Pancreas (tissue), 10 donors: ENCODE results near the gene TNIK. TPM values are rescaled to one million over a fixed set of nuclear protein-coding genes. Genes with fewer than 3 reads are reported as not detected.

Experiments
- ATAC-seq, 4 donors: fragments of 200-7000 bp; cut with Tn5 transposase; one replicate each; pipeline versions ENCODE4 v1.8.0 to v1.9.1; 2020; ENCODE audit warnings: mild to moderate bottlenecking in 4 of 4, moderate library complexity in 4 of 4
- DNase-seq, 6 donors: peaks; one replicate each; pipeline ENCODE4 v3.0.0-alpha.2; 2020
- FAIRE-seq: peaks from 2 replicates; lab custom pipeline; 2012; peaks lifted over from hg19 to GRCh38; lab: Jason Lieb, UNC
- H3K27ac ChIP-seq, 4 donors: fragments of 200-600 bp; sonication (generic); 1 replicate in 3 of 4; 2 replicates in 1 of 4; pipeline versions ENCODE4 v1.5.0 to v1.8.0; 2020
- H3K27me3 ChIP-seq, 4 donors: fragments of 200-600 bp; one replicate each; pipeline ENCODE4 v1.8.0; 2021
- H3K36me3 ChIP-seq, 3 donors: fragments of 200-600 bp; sonication (generic) in 1 of 3; one replicate each; pipeline versions ENCODE4 v1.5.0 to v1.8.0; 2020 to 2021
- H3K4me1 ChIP-seq, 3 donors: fragments of 200-600 bp; one replicate each; pipeline ENCODE4 v1.8.0; 2021
- H3K4me3 ChIP-seq, 4 donors: fragments of 200-600 bp; sonication (generic) in 2 of 4; one replicate each; pipeline versions ENCODE4 v1.5.0 to v1.8.0; 2020 to 2021
- H3K9me3 ChIP-seq, 4 donors: fragments of 200-600 bp; one replicate each; pipeline ENCODE4 v1.8.0; 2021
- CTCF ChIP-seq, 4 donors: fragments of 200-600 bp; sonication (generic) in 3 of 4; IDR thresholded peaks; one replicate each; pipeline versions ENCODE4 v1.5.0 to v1.8.0; 2021; ENCODE audit warnings: antibody characterized with exemption in 4 of 4
- WGBS, 2 donors: extraction: QIAGEN DNeasy Blood & Tissue Kit; methylation state at CpG; one replicate each; pipeline ENCODE4 v1.1.7; 2013; 5-methylcytosine and 5-hydroxymethylcytosine counted together
- intact Hi-C, 3 donors: fragments of 100-400 bp; cut with DNase I; formaldehyde crosslinking; loops; one replicate each; pipeline versions ENCODE4 v1.11.1 to v1.14.2; 2022
- polyA plus RNA-seq, 2 donors: library from polyadenylated mRNA; stranded (reverse); fragments of 200-250 nt; gene quantifications; one replicate each; pipeline ENCODE4 v1.2.3, GENCODE V29; 2013
- total RNA-seq, 6 donors: library from RNA; stranded (reverse); fragmentation: NEBNext Ultra II Directional in 4 of 6; extraction: Animal tissue kit (Norgen Biotek cat#: 25700) in 4 of 6; gene quantifications; one replicate each; pipeline versions ENCODE4 v1.2.1 to v1.2.4, GENCODE V29; 2021 to 2023
- donor health status: healthy with polysubstance abuse.
- donor health status: DM: no; HTN: no; CAD: no; lungs with moderate emphysema.
- donor health status: DM: no; HTN: no; CAD: no.
- donor health status: control.
- donor health status: control.
- donor health status: Bipolar disorder and iron deficiency.
- donor health status: DM: yes; HTN: yes; CAD: no.
- donor health status: DM: no; HTN: no; CAD: no.
- donor health status: DM: no; HTN: no; CAD: no.
- donor health status: DM: yes; HTN: yes; CAD: no.

TNIK gene
- total and polyA plus RNA-seq, 8 donors: 3.5 to 13.6 (median 5.8) TPM

GRCh38 chr3:171346019-171346418 is 114.2 kb downstream of the TNIK start:
- no peak for FAIRE-seq
- Histone ChIP-seq H3K4me1 (no peaks in the 10 kb centered on the region), H3K9me3 (no peaks in the 10 kb centered on the region), H3K27ac (no peak overlapping the region), H3K27me3 (no peaks in the 10 kb centered on the region), H3K36me3 (no peaks in the 10 kb centered on the region), H3K4me3 (no peak overlapping the region)
- intact Hi-C loops: loop anchor here in 1 of 3 donors (10.0 kb wide), 1 partner anchor 109 kb away; no protein-coding TSS in a partner anchor
- 57 to 67% methylated on average over 1 of the region's 1 CpG for WGBS, 2 donors
- no peak for DNase-seq
- peak in 1 of 4 donors; percentile 27 for ATAC-seq
- no peak for TF ChIP-seq CTCF (IDR thresholded peaks at IDR 0.05)

- Histone ChIP-seq H3K27ac (no peak overlapping the region), H3K4me3 (no peak overlapping the region), H3K36me3 (no peaks in the 10 kb centered on the region), H3K4me1 (peaks cover 2 to 7% (median 7%) of the 10 kb centered on the region in 3 donors), H3K27me3 (no peaks in the 10 kb centered on the region), H3K9me3 (no peaks in the 10 kb centered on the region)
- ATAC-seq (no peak), DNase-seq (no peak), FAIRE-seq (no peak)
- TF ChIP-seq CTCF (IDR thresholded peaks at IDR 0.05): no peak
- intact Hi-C loops: loop anchor here in 1 of 3 donors (10.0 kb wide), 1 partner anchor 110 kb away; no protein-coding TSS in a partner anchor
- 75 to 85% methylated on average over 2 of the region's 2 CpGs for WGBS, 2 donors
Observed at GRCh38 chr3:171345107-171345843, 114.9 kb downstream of the TNIK start.

GRCh38 chr3:171343693-171344092 is 116.5 kb downstream of the TNIK start:
- intact Hi-C loops: loop anchor here in 1 of 3 donors (10.0 kb wide), 1 partner anchor 111 kb away; no protein-coding TSS in a partner anchor
- H3K4me3 ChIP-seq: no peak overlapping the region
- WGBS, 2 donors: 92 to 96% methylated on average over 1 of the region's 1 CpG
- TF ChIP-seq CTCF (IDR thresholded peaks at IDR 0.05): no peak
- no peaks in the 10 kb centered on the region for H3K9me3 ChIP-seq
- H3K27me3 ChIP-seq: no peaks in the 10 kb centered on the region
- DNase-seq: no peak
- no peaks in the 10 kb centered on the region for H3K36me3 ChIP-seq
- no peak overlapping the region for H3K27ac ChIP-seq
- peaks cover 9 to 22% (median 19%) of the 10 kb centered on the region in 3 donors for H3K4me1 ChIP-seq
- ATAC-seq: no peak
- FAIRE-seq: no peak

GRCh38 chr3:171342783-171343420 is 117.3 kb downstream of the TNIK start:
- H3K27me3 ChIP-seq: no peaks in the 10 kb centered on the region
- DNase-seq (no peak), ATAC-seq (no peak), FAIRE-seq (no peak)
- H3K4me3 ChIP-seq: no peak overlapping the region
- no peaks in the 10 kb centered on the region for H3K36me3 ChIP-seq
- H3K4me1 ChIP-seq: peaks cover 9 to 24% (median 19%) of the 10 kb centered on the region in 3 donors
- intact Hi-C loops: loop anchor here in 1 of 3 donors (10.0 kb wide), 1 partner anchor 112 kb away; no protein-coding TSS in a partner anchor
- H3K9me3 ChIP-seq: no peaks in the 10 kb centered on the region
- 87% methylated on average over 2 of the region's 2 CpGs for WGBS, 2 donors
- no peak overlapping the region for H3K27ac ChIP-seq
- TF ChIP-seq CTCF (IDR thresholded peaks at IDR 0.05): no peak
